HepG2 (cell line): ENCODE data around the gene MUL1. TPM values are rescaled to one million over a fixed set of nuclear protein-coding genes. Genes with fewer than 3 reads are reported as not detected.

Source experiments
- MEIS1 ChIP-seq: sonication (generic); formaldehyde crosslinking; IDR thresholded peaks from 2 replicates; pipeline ENCODE4 v1.9.0; 2021; ENCODE audit warnings: mild to moderate bottlenecking, missing genetic modification reagents, moderate library complexity, borderline replicate concordance
- NFKBIZ ChIP-seq: IDR thresholded peaks from 2 replicates; pipeline ENCODE4 v1.6.1; 2018; ENCODE audit warnings: missing genetic modification reagents, missing compliant biosample characterization
- SOX5 ChIP-seq: IDR thresholded peaks from 2 replicates; pipeline ENCODE4 v1.6.1; 2016; ENCODE audit warnings: borderline replicate concordance
- SUZ12 ChIP-seq: fragments of 150-350 bp; IDR thresholded peaks from 2 replicates; pipeline ENCODE4 v1.6.1; 2014; ENCODE audit warnings: low read depth, low read length
- ZNF17 ChIP-seq: sonication (generic); formaldehyde crosslinking; IDR thresholded peaks from 2 replicates; pipeline ENCODE4 v1.5.0; 2020; ENCODE audit warnings: mild to moderate bottlenecking, missing genetic modification reagents
- ZNF335 ChIP-seq: sonication (generic); formaldehyde crosslinking; IDR thresholded peaks from 2 replicates; pipeline ENCODE4 v1.4.0; 2020; ENCODE audit warnings: missing genetic modification reagents
- ZNF747 ChIP-seq: sonication (generic); formaldehyde crosslinking; IDR thresholded peaks from 2 replicates; pipeline ENCODE4 v1.8.1; 2023; ENCODE audit warnings: missing genetic modification reagents, mild to moderate bottlenecking, borderline replicate concordance
- ZNF777 ChIP-seq: sonication (generic); formaldehyde crosslinking; IDR thresholded peaks from 2 replicates; pipeline ENCODE4 v1.4.0; 2020; ENCODE audit warnings: missing genetic modification reagents
- ZNF788 ChIP-seq: sonication (generic); formaldehyde crosslinking; IDR thresholded peaks from 2 replicates; pipeline ENCODE4 v1.5.0; 2020; ENCODE audit warnings: mild to moderate bottlenecking, missing genetic modification reagents, borderline replicate concordance
- polyA plus RNA-seq, 8 experiments: library from polyadenylated mRNA; depleted of rRNA in 3 of 8; stranded (reverse) in 7 of 8; unstranded in 1 of 8; fragments of >200 nt; fragmentation: Illumina TruSeq in 4 of 8; extraction: Trizol in 4 of 8; gene quantifications; 2 replicates each; pipeline versions ENCODE4 v1.2.1 to v1.2.3, GENCODE V29; 2011 to 2016; ENCODE audit warnings: low read depth in 4 of 8, missing spikeins in 1 of 8, mixed read lengths in 1 of 8; ENCODE audit not compliant: insufficient read depth in 1 of 8
- total RNA-seq, 5 experiments: library from RNA; depleted of rRNA; stranded (reverse); fragments of >200 nt; fragmentation: Illumina TruSeq; extraction: Trizol; gene quantifications; 2 replicates each; pipeline ENCODE4 v1.2.3, GENCODE V29; 2016; ENCODE audit warnings: low read depth in 1 of 5
- TF ChIP-seq, protein P1 (sequence below): sonication (generic); formaldehyde crosslinking; IDR thresholded peaks from 2 replicates; pipeline ENCODE4 v1.4.0; 2020; ENCODE audit warnings: missing genetic modification reagents
- TF ChIP-seq, protein P2 (sequence below): sonication (generic); formaldehyde crosslinking; IDR thresholded peaks from 2 replicates; pipeline ENCODE4 v1.5.0; 2020; ENCODE audit warnings: mild to moderate bottlenecking, missing genetic modification reagents, moderate library complexity
- TF ChIP-seq, protein P3 (sequence below): sonication (generic); formaldehyde crosslinking; IDR thresholded peaks from 2 replicates; pipeline ENCODE4 v1.5.0; 2020; ENCODE audit warnings: mild to moderate bottlenecking, missing genetic modification reagents, borderline replicate concordance
- TF ChIP-seq, protein P4 (sequence below): sonication (generic); formaldehyde crosslinking; IDR thresholded peaks from 2 replicates; pipeline ENCODE4 v1.4.0; 2020; ENCODE audit warnings: missing genetic modification reagents, borderline replicate concordance

The MUL1 gene
- total and polyA plus RNA-seq, 2 of the 13 experiments (the other 11 are each of a cell fraction or from before 2014, with no cell fraction given), result 21.5 to 26.5 TPM

DNA sequence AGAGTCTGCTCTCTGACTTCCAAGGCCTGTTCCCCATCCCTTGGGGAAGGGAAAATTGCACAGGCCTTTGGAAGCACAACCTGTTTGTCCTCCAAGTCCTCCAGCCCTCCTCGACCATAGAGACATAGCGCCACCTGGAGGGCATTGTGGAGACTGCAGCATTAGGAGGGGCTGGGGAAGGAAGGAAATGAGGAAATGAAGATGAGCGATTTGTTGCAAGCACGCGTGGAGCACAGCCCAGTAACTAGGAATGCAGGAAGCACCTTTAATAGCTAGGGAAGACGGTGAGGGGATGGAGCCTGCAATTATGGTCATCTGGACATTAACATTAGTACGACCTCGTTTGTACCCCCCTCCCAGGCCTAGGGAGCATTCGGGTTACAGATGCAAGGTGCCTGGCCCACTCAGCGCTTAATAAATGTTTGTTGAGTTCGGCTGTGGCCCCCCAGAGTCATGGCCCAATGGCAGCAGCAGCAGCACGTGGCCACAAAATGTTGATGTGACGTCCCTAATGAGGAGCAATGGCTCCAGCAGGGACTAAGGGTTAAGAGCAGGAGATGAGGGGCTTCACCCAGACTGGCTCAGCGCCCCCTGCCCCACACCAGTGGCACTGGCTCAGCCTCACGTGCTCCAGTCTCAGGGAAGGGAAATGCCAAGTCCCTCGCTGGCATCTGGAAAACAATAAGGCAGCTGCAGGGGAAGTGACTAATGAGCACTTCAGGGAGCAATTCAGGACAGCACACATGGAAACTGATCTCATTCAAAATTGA, 13.9 kb downstream of the MUL1 start (continued):
- TF ChIP-seq ZNF777 (CRISPR knock-in tag) (no peak), NFKBIZ (peak; percentile 68), SUZ12 (0 out of 2 replicates have a peak, but pooled peaks have one; percentile 27), SOX5 (0 out of 2 replicates have a peak, but pooled peaks have one; percentile 12), ZNF747 (CRISPR knock-in tag) (0 out of 2 replicates have a peak, but pooled peaks have one; percentile 46), MEIS1 (CRISPR knock-in tag) (no peak), ZNF335 (CRISPR knock-in tag) (0 out of 2 replicates have a peak, but pooled peaks have one; percentile 39), ZNF788 (0 out of 2 replicates have a peak, but pooled peaks have one; percentile 38), ZNF17 (CRISPR knock-in tag) (no peak)
- TF ChIP-seq, protein P1, sequence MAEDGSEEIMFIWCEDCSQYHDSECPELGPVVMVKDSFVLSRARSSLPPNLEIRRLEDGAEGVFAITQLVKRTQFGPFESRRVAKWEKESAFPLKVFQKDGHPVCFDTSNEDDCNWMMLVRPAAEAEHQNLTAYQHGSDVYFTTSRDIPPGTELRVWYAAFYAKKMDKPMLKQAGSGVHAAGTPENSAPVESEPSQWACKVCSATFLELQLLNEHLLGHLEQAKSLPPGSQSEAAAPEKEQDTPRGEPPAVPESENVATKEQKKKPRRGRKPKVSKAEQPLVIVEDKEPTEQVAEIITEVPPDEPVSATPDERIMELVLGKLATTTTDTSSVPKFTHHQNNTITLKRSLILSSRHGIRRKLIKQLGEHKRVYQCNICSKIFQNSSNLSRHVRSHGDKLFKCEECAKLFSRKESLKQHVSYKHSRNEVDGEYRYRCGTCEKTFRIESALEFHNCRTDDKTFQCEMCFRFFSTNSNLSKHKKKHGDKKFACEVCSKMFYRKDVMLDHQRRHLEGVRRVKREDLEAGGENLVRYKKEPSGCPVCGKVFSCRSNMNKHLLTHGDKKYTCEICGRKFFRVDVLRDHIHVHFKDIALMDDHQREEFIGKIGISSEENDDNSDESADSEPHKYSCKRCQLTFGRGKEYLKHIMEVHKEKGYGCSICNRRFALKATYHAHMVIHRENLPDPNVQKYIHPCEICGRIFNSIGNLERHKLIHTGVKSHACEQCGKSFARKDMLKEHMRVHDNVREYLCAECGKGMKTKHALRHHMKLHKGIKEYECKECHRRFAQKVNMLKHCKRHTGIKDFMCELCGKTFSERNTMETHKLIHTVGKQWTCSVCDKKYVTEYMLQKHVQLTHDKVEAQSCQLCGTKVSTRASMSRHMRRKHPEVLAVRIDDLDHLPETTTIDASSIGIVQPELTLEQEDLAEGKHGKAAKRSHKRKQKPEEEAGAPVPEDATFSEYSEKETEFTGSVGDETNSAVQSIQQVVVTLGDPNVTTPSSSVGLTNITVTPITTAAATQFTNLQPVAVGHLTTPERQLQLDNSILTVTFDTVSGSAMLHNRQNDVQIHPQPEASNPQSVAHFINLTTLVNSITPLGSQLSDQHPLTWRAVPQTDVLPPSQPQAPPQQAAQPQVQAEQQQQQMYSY (CRISPR knock-in tag), result no peak
- TF ChIP-seq, protein P2, sequence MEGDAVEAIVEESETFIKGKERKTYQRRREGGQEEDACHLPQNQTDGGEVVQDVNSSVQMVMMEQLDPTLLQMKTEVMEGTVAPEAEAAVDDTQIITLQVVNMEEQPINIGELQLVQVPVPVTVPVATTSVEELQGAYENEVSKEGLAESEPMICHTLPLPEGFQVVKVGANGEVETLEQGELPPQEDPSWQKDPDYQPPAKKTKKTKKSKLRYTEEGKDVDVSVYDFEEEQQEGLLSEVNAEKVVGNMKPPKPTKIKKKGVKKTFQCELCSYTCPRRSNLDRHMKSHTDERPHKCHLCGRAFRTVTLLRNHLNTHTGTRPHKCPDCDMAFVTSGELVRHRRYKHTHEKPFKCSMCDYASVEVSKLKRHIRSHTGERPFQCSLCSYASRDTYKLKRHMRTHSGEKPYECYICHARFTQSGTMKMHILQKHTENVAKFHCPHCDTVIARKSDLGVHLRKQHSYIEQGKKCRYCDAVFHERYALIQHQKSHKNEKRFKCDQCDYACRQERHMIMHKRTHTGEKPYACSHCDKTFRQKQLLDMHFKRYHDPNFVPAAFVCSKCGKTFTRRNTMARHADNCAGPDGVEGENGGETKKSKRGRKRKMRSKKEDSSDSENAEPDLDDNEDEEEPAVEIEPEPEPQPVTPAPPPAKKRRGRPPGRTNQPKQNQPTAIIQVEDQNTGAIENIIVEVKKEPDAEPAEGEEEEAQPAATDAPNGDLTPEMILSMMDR (CRISPR knock-in tag), result peak; percentile 99
- TF ChIP-seq, protein P3, sequence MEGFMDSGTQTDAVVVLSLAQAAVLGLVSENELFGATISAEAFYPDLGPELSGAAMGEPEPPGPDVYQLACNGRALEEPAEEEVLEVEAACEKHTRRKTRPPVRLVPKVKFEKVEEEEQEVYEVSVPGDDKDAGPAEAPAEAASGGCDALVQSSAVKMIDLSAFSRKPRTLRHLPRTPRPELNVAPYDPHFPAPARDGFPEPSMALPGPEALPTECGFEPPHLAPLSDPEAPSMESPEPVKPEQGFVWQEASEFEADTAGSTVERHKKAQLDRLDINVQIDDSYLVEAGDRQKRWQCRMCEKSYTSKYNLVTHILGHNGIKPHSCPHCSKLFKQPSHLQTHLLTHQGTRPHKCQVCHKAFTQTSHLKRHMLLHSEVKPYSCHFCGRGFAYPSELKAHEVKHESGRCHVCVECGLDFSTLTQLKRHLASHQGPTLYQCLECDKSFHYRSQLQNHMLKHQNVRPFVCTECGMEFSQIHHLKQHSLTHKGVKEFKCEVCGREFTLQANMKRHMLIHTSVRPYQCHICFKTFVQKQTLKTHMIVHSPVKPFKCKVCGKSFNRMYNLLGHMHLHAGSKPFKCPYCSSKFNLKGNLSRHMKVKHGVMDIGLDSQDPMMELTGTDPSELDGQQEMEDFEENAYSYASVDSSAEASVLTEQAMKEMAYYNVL, result 0 out of 2 replicates have a peak, but pooled peaks have one; percentile 37
- TF ChIP-seq, protein P4, sequence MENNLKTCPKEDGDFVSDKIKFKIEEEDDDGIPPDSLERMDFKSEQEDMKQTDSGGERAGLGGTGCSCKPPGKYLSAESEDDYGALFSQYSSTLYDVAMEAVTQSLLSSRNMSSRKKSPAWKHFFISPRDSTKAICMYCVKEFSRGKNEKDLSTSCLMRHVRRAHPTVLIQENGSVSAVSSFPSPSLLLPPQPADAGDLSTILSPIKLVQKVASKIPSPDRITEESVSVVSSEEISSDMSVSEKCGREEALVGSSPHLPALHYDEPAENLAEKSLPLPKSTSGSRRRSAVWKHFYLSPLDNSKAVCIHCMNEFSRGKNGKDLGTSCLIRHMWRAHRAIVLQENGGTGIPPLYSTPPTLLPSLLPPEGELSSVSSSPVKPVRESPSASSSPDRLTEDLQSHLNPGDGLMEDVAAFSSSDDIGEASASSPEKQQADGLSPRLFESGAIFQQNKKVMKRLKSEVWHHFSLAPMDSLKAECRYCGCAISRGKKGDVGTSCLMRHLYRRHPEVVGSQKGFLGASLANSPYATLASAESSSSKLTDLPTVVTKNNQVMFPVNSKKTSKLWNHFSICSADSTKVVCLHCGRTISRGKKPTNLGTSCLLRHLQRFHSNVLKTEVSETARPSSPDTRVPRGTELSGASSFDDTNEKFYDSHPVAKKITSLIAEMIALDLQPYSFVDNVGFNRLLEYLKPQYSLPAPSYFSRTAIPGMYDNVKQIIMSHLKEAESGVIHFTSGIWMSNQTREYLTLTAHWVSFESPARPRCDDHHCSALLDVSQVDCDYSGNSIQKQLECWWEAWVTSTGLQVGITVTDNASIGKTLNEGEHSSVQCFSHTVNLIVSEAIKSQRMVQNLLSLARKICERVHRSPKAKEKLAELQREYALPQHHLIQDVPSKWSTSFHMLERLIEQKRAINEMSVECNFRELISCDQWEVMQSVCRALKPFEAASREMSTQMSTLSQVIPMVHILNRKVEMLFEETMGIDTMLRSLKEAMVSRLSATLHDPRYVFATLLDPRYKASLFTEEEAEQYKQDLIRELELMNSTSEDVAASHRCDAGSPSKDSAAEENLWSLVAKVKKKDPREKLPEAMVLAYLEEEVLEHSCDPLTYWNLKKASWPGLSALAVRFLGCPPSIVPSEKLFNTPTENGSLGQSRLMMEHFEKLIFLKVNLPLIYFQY, result 0 out of 2 replicates have a peak, but pooled peaks have one; percentile 20
